Mucosa of descending colon (tissue), 3 donors: ENCODE measurements around the gene ACTN4. TPM values are rescaled to one million over a fixed set of nuclear protein-coding genes. Genes with fewer than 3 reads are reported as not detected.

ENCODE experiments used
- ATAC-seq: fragments of 200-7000 bp; cut with Tn5 transposase; one replicate; pipeline ENCODE4 v1.9.1; 2020; ENCODE audit warnings: mild to moderate bottlenecking, moderate library complexity
- DNase-seq, 3 donors: peaks; one replicate each; pipeline ENCODE4 v3.0.0-alpha.2; 2020
- H3K36me3 ChIP-seq: fragments of 200-600 bp; one replicate; pipeline ENCODE4 v1.8.0; 2021; ENCODE audit warnings: low read depth, mild to moderate bottlenecking
- H3K4me1 ChIP-seq: fragments of 200-600 bp; one replicate; pipeline ENCODE4 v1.8.0; 2021; ENCODE audit warnings: low read depth, mild to moderate bottlenecking
- H3K4me3 ChIP-seq: fragments of 200-600 bp; one replicate; pipeline ENCODE4 v1.8.0; 2021; ENCODE audit warnings: mild to moderate bottlenecking
- H3K9me3 ChIP-seq: fragments of 200-600 bp; one replicate; pipeline ENCODE4 v1.8.0; 2021; ENCODE audit warnings: mild to moderate bottlenecking
- intact Hi-C, 2 donors: fragments of 100-400 bp; cut with DNase I in 1 of 2; cut with micrococcal nuclease in 1 of 2; formaldehyde crosslinking; loops; one replicate each; pipeline versions ENCODE4 v1.11.0 to v1.11.1; 2022; cut with DNase I, micrococcal nuclease
- total RNA-seq, 3 donors: library from RNA; stranded (reverse); fragmentation: NEBNext Ultra II Directional in 2 of 3; extraction: Animal tissue kit (Norgen Biotek cat#: 25700) in 2 of 3; gene quantifications; one replicate each; pipeline versions ENCODE4 v1.2.1 to v1.2.4, GENCODE V29; 2021 to 2023
- TF ChIP-seq, protein P1 (sequence below): fragments of 200-600 bp; IDR thresholded peaks from one replicate; pipeline ENCODE4 v1.8.0; 2022; ENCODE audit warnings: antibody characterized with exemption, mild to moderate bottlenecking
- donor health status: DM: no; HTN: no; CAD: no; lungs with moderate emphysema.
- donor health status: DM: no; HTN: no; CAD: no.
- donor health status: DM: no; HTN: yes; CAD: no.

ACTN4 gene
- total RNA-seq, 3 donors from 2014 or later = 566 to 1,080 (median 1,014) TPM

DNA sequence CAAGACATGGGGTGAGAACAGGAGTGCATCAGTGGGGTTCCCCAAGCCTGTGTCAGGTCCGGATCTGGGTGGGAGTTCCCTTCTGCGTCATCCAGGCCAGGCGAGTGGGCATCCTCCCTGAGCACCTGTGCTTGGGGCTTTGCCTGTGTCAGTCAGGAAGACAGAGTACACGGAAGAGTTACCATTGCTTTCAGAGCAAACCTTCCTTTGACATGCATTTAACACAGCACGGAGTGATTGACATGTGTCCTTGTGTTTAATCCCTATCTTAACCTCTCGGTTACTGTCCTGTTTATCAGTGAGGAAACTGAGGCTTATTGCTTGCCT lies 49.2 kb downstream of the ACTN4 start:
- TF ChIP-seq, protein P1, sequence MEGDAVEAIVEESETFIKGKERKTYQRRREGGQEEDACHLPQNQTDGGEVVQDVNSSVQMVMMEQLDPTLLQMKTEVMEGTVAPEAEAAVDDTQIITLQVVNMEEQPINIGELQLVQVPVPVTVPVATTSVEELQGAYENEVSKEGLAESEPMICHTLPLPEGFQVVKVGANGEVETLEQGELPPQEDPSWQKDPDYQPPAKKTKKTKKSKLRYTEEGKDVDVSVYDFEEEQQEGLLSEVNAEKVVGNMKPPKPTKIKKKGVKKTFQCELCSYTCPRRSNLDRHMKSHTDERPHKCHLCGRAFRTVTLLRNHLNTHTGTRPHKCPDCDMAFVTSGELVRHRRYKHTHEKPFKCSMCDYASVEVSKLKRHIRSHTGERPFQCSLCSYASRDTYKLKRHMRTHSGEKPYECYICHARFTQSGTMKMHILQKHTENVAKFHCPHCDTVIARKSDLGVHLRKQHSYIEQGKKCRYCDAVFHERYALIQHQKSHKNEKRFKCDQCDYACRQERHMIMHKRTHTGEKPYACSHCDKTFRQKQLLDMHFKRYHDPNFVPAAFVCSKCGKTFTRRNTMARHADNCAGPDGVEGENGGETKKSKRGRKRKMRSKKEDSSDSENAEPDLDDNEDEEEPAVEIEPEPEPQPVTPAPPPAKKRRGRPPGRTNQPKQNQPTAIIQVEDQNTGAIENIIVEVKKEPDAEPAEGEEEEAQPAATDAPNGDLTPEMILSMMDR = no peak
- no peak for ATAC-seq
- no peak for DNase-seq
- Histone ChIP-seq H3K36me3 (peaks cover 2% of the 10 kb centered on the region), H3K4me3 (no peak overlapping the region), H3K9me3 (no peaks in the 10 kb centered on the region), H3K4me1 (peaks cover 83% of the 10 kb centered on the region)
- intact Hi-C loops = no loop called here

DNA sequence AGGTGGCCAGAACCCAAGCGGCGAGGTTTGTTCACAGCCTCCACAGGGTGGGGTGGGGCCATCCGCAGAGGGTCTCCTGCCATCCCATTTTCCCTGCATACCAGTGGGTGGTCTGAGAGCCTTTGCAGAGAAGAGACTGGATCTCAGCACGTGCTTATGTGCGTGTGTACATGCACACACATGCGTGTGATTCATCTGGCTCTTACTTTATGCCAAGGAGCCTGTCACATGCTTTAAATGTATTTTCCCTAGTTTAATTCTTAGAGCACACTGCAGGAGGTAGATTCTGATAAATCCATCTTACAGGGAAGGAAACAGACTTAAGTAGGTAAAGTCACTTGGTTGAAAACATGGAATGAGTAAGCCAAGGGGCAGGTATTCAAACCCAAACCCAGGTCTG lies 49.7 kb downstream of the ACTN4 start:
- ATAC-seq (no peak), DNase-seq (no peak)
- Histone ChIP-seq H3K36me3 (peaks cover 6% of the 10 kb centered on the region), H3K4me1 (peaks cover 79% of the 10 kb centered on the region), H3K9me3 (no peaks in the 10 kb centered on the region), H3K4me3 (no peak overlapping the region)
- TF ChIP-seq, protein P1 = no peak
- intact Hi-C loops = no loop called here

DNA sequence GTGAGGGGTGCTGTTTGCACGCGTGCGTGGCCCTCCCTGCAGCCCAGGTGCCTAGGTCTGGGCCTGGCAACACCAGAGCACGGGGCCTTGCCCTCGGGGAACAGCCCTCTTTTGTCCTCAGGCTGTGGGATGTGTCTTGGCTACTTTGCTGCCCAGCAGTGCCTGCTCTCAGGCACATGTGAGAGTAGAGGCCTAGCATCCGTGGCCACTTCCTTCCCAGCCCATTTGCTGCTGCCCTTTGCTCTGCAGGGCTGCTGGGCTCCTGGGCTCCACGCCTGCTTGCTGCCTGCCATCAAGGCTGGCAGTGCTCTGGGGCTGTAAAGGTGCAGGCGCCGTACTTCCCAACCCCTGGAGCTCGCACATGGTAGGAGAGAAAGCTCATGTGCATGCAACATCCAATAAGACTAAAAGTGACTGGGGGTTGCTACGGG lies 50.2 kb downstream of the ACTN4 start:
- Histone ChIP-seq H3K4me3 (no peak overlapping the region), H3K36me3 (peaks cover 10% of the 10 kb centered on the region), H3K9me3 (no peaks in the 10 kb centered on the region), H3K4me1 (peaks cover 74% of the 10 kb centered on the region)
- DNase-seq = no peak
- ATAC-seq = peak; percentile 30
- TF ChIP-seq, protein P1 = no peak
- intact Hi-C loops = no loop called here

DNA sequence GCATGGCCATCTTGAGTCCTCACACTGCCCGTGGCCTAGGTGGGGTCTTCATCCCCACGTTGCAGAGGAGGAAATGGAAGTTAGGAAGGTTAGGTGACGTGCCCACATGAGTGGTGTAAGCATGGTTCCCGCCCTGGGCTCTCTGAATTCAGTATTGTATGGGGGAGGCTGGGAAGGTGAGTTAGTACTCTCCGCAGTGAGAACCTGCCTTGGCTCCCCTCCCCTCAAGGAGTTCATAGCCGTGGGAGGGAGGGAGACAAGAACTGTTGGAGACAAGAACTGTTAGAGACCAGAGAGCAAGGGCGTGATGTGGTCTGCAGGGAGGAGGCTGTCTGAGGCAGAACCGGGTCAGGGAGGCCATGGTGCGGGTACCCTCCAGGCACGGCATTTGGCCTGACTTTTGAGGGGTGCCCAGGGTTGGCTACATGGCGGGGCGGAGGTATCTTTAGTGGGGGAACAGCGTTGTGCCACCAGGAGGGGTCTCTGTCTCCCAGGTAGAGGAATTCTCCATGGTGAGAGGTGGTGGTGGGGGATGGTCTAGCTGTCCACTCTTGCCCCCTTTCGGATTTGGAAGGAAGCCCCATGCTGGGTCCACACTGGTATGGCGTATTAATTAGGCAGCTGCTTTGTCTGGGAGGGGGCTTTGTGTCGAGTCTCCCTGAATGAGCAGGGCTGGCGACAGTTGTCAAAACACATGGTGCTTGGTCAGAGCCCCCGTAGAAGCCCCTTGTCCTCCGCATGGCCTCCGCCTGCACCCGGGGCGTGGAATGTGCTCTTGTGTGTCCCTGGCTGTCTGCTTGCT lies 51.0 kb downstream of the ACTN4 start:
- peaks cover 68% of the 10 kb centered on the region for H3K4me1 ChIP-seq
- H3K4me3 ChIP-seq = no peak overlapping the region
- ATAC-seq (no peak), DNase-seq (no peak)
- H3K36me3 ChIP-seq = peaks cover 10% of the 10 kb centered on the region
- H3K9me3 ChIP-seq = no peaks in the 10 kb centered on the region
- intact Hi-C loops = no loop called here
- TF ChIP-seq, protein P1 = no peak

DNA sequence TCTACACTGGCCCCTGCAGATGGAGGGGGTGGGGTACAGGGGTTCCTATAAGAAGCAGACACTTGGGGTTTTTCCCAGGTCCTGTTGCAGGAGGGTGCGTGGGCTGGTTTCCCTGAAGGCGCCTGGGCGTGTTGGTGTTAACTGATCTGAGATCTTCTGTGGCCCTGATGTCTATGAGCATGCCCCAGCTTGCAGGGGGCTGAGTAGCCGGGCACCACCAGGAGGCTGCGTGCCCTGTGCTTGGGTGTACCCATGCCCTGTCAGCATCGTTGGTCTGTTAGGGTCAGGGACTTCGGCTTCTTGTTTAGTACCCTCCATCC lies 51.5 kb downstream of the ACTN4 start:
- H3K36me3 ChIP-seq = peaks cover 10% of the 10 kb centered on the region
- TF ChIP-seq, protein P1 = no peak
- no peak overlapping the region for H3K4me3 ChIP-seq
- ATAC-seq (no peak), DNase-seq (no peak)
- peaks cover 63% of the 10 kb centered on the region for H3K4me1 ChIP-seq
- H3K9me3 ChIP-seq = no peaks in the 10 kb centered on the region
- intact Hi-C loops = no loop called here
